Hepatocyte (in vitro differentiated cells): ENCODE measurements around the gene CYB561D2. TPM values are rescaled to one million over a fixed set of nuclear protein-coding genes. Genes with fewer than 3 reads are reported as not detected.

Experiments used
- DNase-seq: peaks from one replicate; pipeline ENCODE4 v3.0.0-alpha.2; 2016; ENCODE audit warnings: low spot score
- H2AFZ ChIP-seq: fragments of 200-600 bp; sonication (generic); 2 replicates; pipeline ENCODE4 v1.6.0; 2016; ENCODE audit warnings: antibody characterized with exemption, mild to moderate bottlenecking
- H3K27ac ChIP-seq: fragments of 200-600 bp; sonication (generic); 2 replicates; pipeline ENCODE4 v1.5.1; 2016; ENCODE audit warnings: mild to moderate bottlenecking
- H3K27me3 ChIP-seq: fragments of 200-600 bp; sonication (generic); 2 replicates; pipeline ENCODE4 v1.6.1; 2016
- H3K36me3 ChIP-seq: fragments of 200-600 bp; sonication (generic); replicated peaks from 2 replicates; pipeline ENCODE4 v1.5.1; 2016; ENCODE audit warnings: low read depth; ENCODE audit not compliant: insufficient read depth
- H3K4me1 ChIP-seq: fragments of 200-600 bp; sonication (generic); 2 replicates; pipeline ENCODE4 v1.5.1; 2016; ENCODE audit warnings: mild to moderate bottlenecking, moderate library complexity; ENCODE audit not compliant: insufficient read depth
- H3K4me2 ChIP-seq: fragments of 200-600 bp; sonication (generic); 2 replicates; pipeline ENCODE4 v1.6.0; 2016
- H3K4me3 ChIP-seq: fragments of 200-600 bp; sonication (generic); 2 replicates; pipeline ENCODE4 v1.5.1; 2016; ENCODE audit warnings: mild to moderate bottlenecking
- H3K79me2 ChIP-seq: fragments of 200-600 bp; sonication (generic); 2 replicates; pipeline ENCODE4 v1.6.0; 2017; ENCODE audit warnings: mild to moderate bottlenecking
- H3K9me2 ChIP-seq: fragments of 200-600 bp; sonication (generic); replicated peaks from 2 replicates; pipeline ENCODE4 v1.6.0; 2017; ENCODE audit warnings: mild to moderate bottlenecking; ENCODE audit not compliant: insufficient read depth
- H3K9me3 ChIP-seq: fragments of 200-600 bp; sonication (generic); 2 replicates; pipeline ENCODE4 v1.5.1; 2016; ENCODE audit warnings: low read depth, mild to moderate bottlenecking
- H4K20me1 ChIP-seq: fragments of 200-600 bp; sonication (generic); 2 replicates; pipeline ENCODE4 v1.6.0; 2016; ENCODE audit warnings: mild to moderate bottlenecking; ENCODE audit not compliant: insufficient read depth, poor library complexity, severe bottlenecking
- CTCF ChIP-seq: fragments of 200-600 bp; sonication (generic); IDR thresholded peaks from 2 replicates; pipeline ENCODE4 v1.5.1; 2016; ENCODE audit warnings: antibody characterized with exemption, mild to moderate bottlenecking; ENCODE audit not compliant: poor library complexity
- EZH2 ChIP-seq: fragments of 200-600 bp; sonication (generic); IDR thresholded peaks from 2 replicates; pipeline ENCODE4 v1.6.1; 2016; ENCODE audit warnings: antibody characterized with exemption, mild to moderate bottlenecking, borderline replicate concordance
- EZH2phosphoT487 ChIP-seq: fragments of 200-600 bp; sonication (generic); IDR thresholded peaks from one replicate; pipeline ENCODE4 v1.6.1; 2018; ENCODE audit warnings: antibody characterized with exemption, mild to moderate bottlenecking, low read depth, moderate library complexity; ENCODE audit not compliant: unreplicated experiment, severe bottlenecking
- WGBS: methylation state at CpG from one replicate; pipeline ENCODE4 v1.1.6; 2016; ENCODE audit warnings: low lambda C conversion rate; ENCODE audit errors: missing lambda C conversion rate; 5-methylcytosine and 5-hydroxymethylcytosine counted together
- polyA plus RNA-seq: library from polyadenylated mRNA; unstranded; fragments of >200 nt; fragmentation: Nextera tagmentation; extraction: Ambion mirVana; gene quantifications from 2 replicates; pipeline ENCODE4 v1.2.1, GENCODE V29; 2016
- total RNA-seq: library from RNA; depleted of rRNA; stranded (reverse); fragments of >200 nt; gene quantifications from 2 replicates; pipeline ENCODE4 v1.2.3, GENCODE V29; 2014

Gene CYB561D2
- total and polyA plus RNA-seq, 2 experiments from 2014 or later = 37.3 to 40.5 TPM

- DNase-seq = no peak
- peaks cover 12% of the 10 kb centered on the region for H3K4me1 ChIP-seq
- peaks cover 5% of the 10 kb centered on the region for H4K20me1 ChIP-seq
- no peaks in the 10 kb centered on the region for H3K9me2 ChIP-seq
- no peaks in the 10 kb centered on the region for H3K36me3 ChIP-seq
- no peak overlapping the region for H3K4me2 ChIP-seq
- no peaks in the 10 kb centered on the region for H3K27me3 ChIP-seq
- no peak overlapping the region for H3K4me3 ChIP-seq
- no peak overlapping the region for H3K27ac ChIP-seq
- H2AFZ ChIP-seq = no peak overlapping the region
- H3K79me2 ChIP-seq = peaks cover 54% of the 10 kb centered on the region
- H3K9me3 ChIP-seq = no peaks in the 10 kb centered on the region
- TF ChIP-seq CTCF (no peak), EZH2phosphoT487 (no peak), EZH2 (no peak)
- WGBS = 98% methylated on average over 10 of the region's 10 CpGs
Observed at GRCh38 chr3:50330330-50330729, 20.3 kb upstream of the CYB561D2 start.

DNA sequence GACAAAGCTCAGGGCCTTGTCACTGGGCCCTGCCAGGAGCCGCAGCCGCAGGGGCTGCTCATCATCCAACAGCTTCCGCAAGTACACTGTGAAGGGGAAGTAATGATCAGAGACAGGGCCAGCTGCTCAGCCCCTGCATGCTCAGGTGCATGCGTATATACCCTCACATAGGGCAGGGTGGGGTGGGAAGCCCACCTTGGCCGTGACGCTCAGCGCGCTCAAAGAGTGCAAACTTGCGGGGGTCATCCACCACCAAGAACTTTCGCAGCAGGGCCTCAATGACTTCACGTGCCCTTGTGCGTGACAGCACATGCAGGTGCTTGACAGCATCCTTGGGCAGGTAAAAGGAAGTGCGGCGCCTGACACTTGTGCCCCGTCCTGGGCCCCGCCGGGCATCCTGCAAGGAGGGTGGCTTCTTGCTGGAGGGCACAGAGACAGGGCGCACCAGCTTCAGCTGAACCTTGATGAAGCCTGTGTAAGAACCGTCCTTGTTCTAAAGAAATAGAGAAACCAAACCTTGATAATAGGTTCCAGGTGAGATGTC, 19.2 kb upstream of the CYB561D2 start:
- no peaks in the 10 kb centered on the region for H3K9me3 ChIP-seq
- no peak overlapping the region for H3K4me2 ChIP-seq
- H2AFZ ChIP-seq = no peak overlapping the region
- H3K36me3 ChIP-seq = no peaks in the 10 kb centered on the region
- 99% methylated on average over 15 of the region's 19 CpGs for WGBS
- no peaks in the 10 kb centered on the region for H3K27me3 ChIP-seq
- peaks cover 60% of the 10 kb centered on the region for H3K79me2 ChIP-seq
- H3K9me2 ChIP-seq = no peaks in the 10 kb centered on the region
- no peak for DNase-seq
- TF ChIP-seq EZH2phosphoT487 (no peak), CTCF (no peak), EZH2 (no peak)
- no peak overlapping the region for H3K27ac ChIP-seq
- H3K4me3 ChIP-seq = no peak overlapping the region
- peaks cover 22% of the 10 kb centered on the region for H3K4me1 ChIP-seq
- peaks cover 5% of the 10 kb centered on the region for H4K20me1 ChIP-seq

DNA sequence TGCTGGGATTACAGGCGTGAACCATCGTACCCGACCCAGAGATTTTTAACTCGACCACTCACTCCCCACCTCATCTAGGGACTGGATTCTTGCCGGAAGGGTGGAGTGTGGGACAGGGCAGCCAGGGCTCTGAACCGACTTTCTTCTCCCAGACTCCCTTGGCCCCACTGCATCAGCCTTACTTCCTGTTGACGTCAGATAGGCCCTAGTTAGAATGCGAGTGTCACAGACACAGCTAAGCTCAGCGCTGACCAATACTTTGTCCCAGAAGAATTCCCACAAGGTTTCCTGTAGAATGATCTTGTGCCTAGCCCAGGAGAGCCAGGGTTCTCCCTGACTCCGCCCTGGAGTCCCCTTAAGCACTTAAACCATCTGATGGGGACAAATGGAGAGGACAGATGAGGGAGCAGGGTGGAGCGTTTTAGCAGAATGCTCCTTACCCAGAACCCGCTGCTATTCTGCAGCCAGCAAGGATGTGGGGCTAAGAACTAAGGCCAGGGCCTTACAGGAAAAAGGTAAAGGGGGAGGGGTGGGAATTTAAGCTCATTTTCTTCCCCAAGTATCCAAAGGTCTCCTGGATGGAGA, 16.8 kb upstream of the CYB561D2 start:
- Histone ChIP-seq H3K27ac (no peak overlapping the region), H3K36me3 (no peaks in the 10 kb centered on the region), H3K27me3 (no peaks in the 10 kb centered on the region), H3K4me1 (peaks cover 24% of the 10 kb centered on the region), H4K20me1 (peaks cover 3% of the 10 kb centered on the region), H3K79me2 (peaks cover 47% of the 10 kb centered on the region), H2AFZ (no peak overlapping the region), H3K4me2 (peak overlapping the region; percentile 93), H3K9me2 (no peaks in the 10 kb centered on the region), H3K4me3 (no peak overlapping the region), H3K9me3 (no peaks in the 10 kb centered on the region)
- no peak for DNase-seq
- WGBS = 88% methylated on average over 12 of the region's 12 CpGs
- no peak for TF ChIP-seq CTCF
- TF ChIP-seq EZH2phosphoT487 = no peak
- TF ChIP-seq EZH2 = no peak
